PC-3 (cell line): ENCODE data around the gene ARMC5. TPM values are rescaled to one million over a fixed set of nuclear protein-coding genes. Genes with fewer than 3 reads are reported as not detected.

ENCODE experiments used
- ATAC-seq: fragments of 200-7000 bp; cut with Tn5 transposase; 2 replicates; pipeline ENCODE4 v1.9.1; 2020; ENCODE audit warnings: mild to moderate bottlenecking, moderate library complexity
- BruUV-seq: library from RNA; stranded (reverse); fragments of 400-500 nt; replicated peaks from 2 replicates; lab custom pipeline; 2021; lab: Mats Ljungman, UMichigan
- CTCF ChIA-PET: fragments of 300-600 bp; sonication (Branson Sonifier 250); formaldehyde crosslinking; loops from one replicate; lab custom pipeline; 2022; ENCODE audit warnings: antibody characterized with exemption; lab: Charles Lee
- POLR2A ChIA-PET: fragments of 300-600 bp; sonication (Branson Sonifier 250); formaldehyde crosslinking; loops from one replicate; lab custom pipeline; 2022; ENCODE audit warnings: antibody characterized with exemption; ENCODE audit not compliant: unreplicated experiment; lab: Charles Lee
- DNase-seq: peaks from one replicate; pipeline ENCODE4 v3.0.0-alpha.2; 2015
- H2AFZ ChIP-seq: fragments of 300-600 bp; sonication (generic); 2 replicates; pipeline ENCODE4 v1.6.0; 2016; ENCODE audit warnings: antibody characterized with exemption, low read length
- H3F3A ChIP-seq: fragments of 300-600 bp; sonication (generic); one replicate; pipeline ENCODE4 v1.6.0; 2017; ENCODE audit warnings: antibody characterized with exemption, low read length, control low read depth, mild to moderate bottlenecking; ENCODE audit not compliant: unreplicated experiment
- H3K27ac ChIP-seq: fragments of 300-600 bp; sonication (generic); 2 replicates; pipeline ENCODE4 v1.5.1; 2016; ENCODE audit warnings: mild to moderate bottlenecking, low read length
- H3K27me3 ChIP-seq: fragments of 300-600 bp; sonication (generic); 2 replicates; pipeline ENCODE4 v1.6.1; 2016; ENCODE audit warnings: low read length, mixed read lengths
- H3K36me3 ChIP-seq: fragments of 300-600 bp; sonication (generic); 2 replicates; pipeline ENCODE4 v1.6.1; 2016; ENCODE audit warnings: low read depth, mixed run types, low read length, mixed read lengths
- H3K4me1 ChIP-seq: fragments of 300-600 bp; sonication (generic); 2 replicates; pipeline ENCODE4 v1.5.1; 2016; ENCODE audit warnings: low read length; ENCODE audit not compliant: insufficient read depth
- H3K4me2 ChIP-seq: fragments of 300-600 bp; sonication (generic); 2 replicates; pipeline ENCODE4 v1.6.0; 2016; ENCODE audit warnings: low read length
- H3K4me3 ChIP-seq: fragments of 300-600 bp; sonication (generic); 2 replicates; pipeline ENCODE4 v1.5.1; 2016; ENCODE audit warnings: mild to moderate bottlenecking, low read length, mixed read lengths
- H3K79me2 ChIP-seq: fragments of 300-600 bp; sonication (generic); 2 replicates; pipeline ENCODE4 v1.6.1; 2017; ENCODE audit warnings: low read length, mixed read lengths
- H3K9ac ChIP-seq: fragments of 300-600 bp; sonication (generic); 2 replicates; pipeline ENCODE4 v1.6.0; 2016; ENCODE audit warnings: mild to moderate bottlenecking, low read length
- H3K9me2 ChIP-seq: fragments of 300-600 bp; sonication (generic); replicated peaks from 2 replicates; pipeline ENCODE4 v1.6.1; 2016; ENCODE audit warnings: mixed run types, low read length, mixed read lengths
- H3K9me3 ChIP-seq: fragments of 300-600 bp; sonication (generic); 2 replicates; pipeline ENCODE4 v1.6.1; 2016; ENCODE audit warnings: low read length, mixed read lengths
- H4K20me1 ChIP-seq: fragments of 300-600 bp; sonication (generic); 2 replicates; pipeline ENCODE4 v1.6.1; 2016; ENCODE audit warnings: low read length, mixed read lengths
- EZH2 ChIP-seq: fragments of 300-600 bp; sonication (generic); IDR thresholded peaks from one replicate; pipeline ENCODE4 v1.6.1; 2017; ENCODE audit warnings: antibody characterized with exemption, mild to moderate bottlenecking, low read length; ENCODE audit not compliant: unreplicated experiment
- EZH2phosphoT487 ChIP-seq: fragments of 300-600 bp; sonication (generic); IDR thresholded peaks from 2 replicates; pipeline ENCODE4 v1.6.1; 2018; ENCODE audit warnings: mild to moderate bottlenecking, antibody characterized with exemption, low read length, borderline replicate concordance
- intact Hi-C: fragments of 100-400 bp; cut with micrococcal nuclease; formaldehyde crosslinking; loops from 2 replicates; pipeline ENCODE4 v1.9.0; 2023
- total RNA-seq: library from RNA; depleted of rRNA; stranded (reverse); fragments of >200 nt; gene quantifications from 2 replicates; pipeline ENCODE4 v1.2.3, GENCODE V29; 2014
- TF ChIP-seq, protein P1 (sequence below): fragments of 300-600 bp; sonication (generic); conservative IDR thresholded peaks from 2 replicates; pipeline ENCODE4 v1.5.1; 2017; ENCODE audit warnings: antibody characterized with exemption, low read depth, mild to moderate bottlenecking, low read length

ARMC5 gene
- total RNA-seq, 1 experiment from 2014 or later, result 5.8 TPM

DNA sequence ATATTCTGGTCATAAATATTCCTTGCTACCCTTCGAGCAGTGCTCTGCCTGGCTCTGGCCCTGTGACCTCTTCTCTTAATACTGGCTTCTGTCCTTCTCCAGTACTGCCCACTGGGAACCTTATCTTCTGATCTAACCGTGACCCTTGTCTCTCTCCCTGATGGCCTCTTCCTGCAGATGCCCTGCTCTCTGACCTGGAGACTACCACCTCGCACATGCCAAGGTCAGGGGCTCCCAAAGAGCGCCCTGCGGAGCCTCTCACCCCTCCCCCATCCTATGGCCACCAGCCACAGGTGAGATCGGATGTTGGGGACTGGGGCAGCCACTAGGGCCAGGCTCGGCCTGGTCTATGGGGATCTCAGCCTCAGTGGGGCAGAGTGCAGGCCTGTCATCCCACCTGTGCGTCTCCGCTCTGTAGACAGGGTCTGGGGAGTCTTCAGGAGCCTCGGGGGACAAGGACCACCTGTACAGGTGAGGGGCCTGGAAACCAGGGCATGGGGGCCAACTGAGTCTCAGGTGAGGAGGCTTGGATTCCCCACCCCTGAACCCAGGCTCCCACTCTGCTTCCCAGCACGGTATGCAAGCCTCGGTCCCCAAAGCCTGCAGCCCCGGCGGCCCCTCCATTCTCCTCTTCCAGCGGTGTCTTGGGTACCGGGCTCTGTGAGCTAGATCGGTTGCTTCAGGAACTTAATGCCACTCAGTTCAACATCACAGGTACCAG is 14.1 kb downstream of the ARMC5 start:
- no peaks in the 10 kb centered on the region for H3F3A ChIP-seq
- intact Hi-C loops, result no loop called here
- no peak for ATAC-seq
- no peaks in the 10 kb centered on the region for H3K27me3 ChIP-seq
- H3K4me2 ChIP-seq, result no peak overlapping the region
- no peak overlapping the region for H3K9ac ChIP-seq
- H3K9me2 ChIP-seq, result no peaks in the 10 kb centered on the region
- DNase-seq, result no peak
- no peaks in the 10 kb centered on the region for H4K20me1 ChIP-seq
- TF ChIP-seq, protein P1, sequence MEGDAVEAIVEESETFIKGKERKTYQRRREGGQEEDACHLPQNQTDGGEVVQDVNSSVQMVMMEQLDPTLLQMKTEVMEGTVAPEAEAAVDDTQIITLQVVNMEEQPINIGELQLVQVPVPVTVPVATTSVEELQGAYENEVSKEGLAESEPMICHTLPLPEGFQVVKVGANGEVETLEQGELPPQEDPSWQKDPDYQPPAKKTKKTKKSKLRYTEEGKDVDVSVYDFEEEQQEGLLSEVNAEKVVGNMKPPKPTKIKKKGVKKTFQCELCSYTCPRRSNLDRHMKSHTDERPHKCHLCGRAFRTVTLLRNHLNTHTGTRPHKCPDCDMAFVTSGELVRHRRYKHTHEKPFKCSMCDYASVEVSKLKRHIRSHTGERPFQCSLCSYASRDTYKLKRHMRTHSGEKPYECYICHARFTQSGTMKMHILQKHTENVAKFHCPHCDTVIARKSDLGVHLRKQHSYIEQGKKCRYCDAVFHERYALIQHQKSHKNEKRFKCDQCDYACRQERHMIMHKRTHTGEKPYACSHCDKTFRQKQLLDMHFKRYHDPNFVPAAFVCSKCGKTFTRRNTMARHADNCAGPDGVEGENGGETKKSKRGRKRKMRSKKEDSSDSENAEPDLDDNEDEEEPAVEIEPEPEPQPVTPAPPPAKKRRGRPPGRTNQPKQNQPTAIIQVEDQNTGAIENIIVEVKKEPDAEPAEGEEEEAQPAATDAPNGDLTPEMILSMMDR, result no peak
- no peak for TF ChIP-seq EZH2
- TF ChIP-seq EZH2phosphoT487, result no peak
- CTCF ChIA-PET, result no interaction called here
- no TSS peak for BruUV-seq
- no peak overlapping the region for H3K4me3 ChIP-seq
- H3K79me2 ChIP-seq, result no peaks in the 10 kb centered on the region
- POLR2A ChIA-PET, result no interaction called here
- no peaks in the 10 kb centered on the region; the same call in 1 of the 2 replicates for H3K4me1 ChIP-seq
- H2AFZ ChIP-seq, result no peak overlapping the region
- no peaks in the 10 kb centered on the region for H3K36me3 ChIP-seq
- no peak overlapping the region for H3K27ac ChIP-seq
- H3K9me3 ChIP-seq, result no peaks in the 10 kb centered on the region

DNA sequence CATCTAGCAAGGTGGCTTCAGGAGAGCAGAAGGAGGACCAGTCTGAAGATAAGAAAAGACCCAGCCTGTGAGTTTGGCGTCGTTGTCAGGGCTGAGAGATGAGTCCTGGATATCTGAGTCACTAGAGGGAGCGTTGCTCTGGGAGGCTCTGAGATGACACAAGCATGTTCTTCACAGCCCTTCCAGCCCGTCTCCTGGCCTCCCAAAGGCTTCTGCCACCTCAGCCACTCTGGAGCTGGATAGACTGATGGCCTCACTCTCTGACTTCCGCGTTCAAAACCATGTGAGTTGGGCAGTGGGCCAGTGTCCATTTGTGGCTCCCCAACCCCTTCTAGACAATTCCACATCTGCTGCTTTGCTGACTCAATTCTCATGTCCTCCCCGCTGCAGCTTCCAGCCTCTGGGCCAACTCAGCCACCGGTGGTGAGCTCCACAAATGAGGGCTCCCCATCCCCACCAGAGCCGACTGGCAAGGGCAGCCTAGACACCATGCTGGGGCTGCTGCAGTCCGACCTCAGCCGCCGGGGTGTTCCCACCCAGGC is 14.9 kb downstream of the ARMC5 start:
- H3K4me2 ChIP-seq, result no peak overlapping the region
- H3K9me3 ChIP-seq, result no peaks in the 10 kb centered on the region
- no peak overlapping the region for H3K4me3 ChIP-seq
- CTCF ChIA-PET, result no interaction called here
- no peaks in the 10 kb centered on the region; the same call in 1 of the 2 replicates for H3K4me1 ChIP-seq
- H3K79me2 ChIP-seq, result no peaks in the 10 kb centered on the region
- no peak for DNase-seq
- no peaks in the 10 kb centered on the region for H4K20me1 ChIP-seq
- no peak overlapping the region for H3K9ac ChIP-seq
- no peaks in the 10 kb centered on the region for H3F3A ChIP-seq
- no peak for TF ChIP-seq EZH2phosphoT487
- TF ChIP-seq EZH2, result no peak
- TF ChIP-seq, protein P1, result no peak
- no TSS peak for BruUV-seq
- intact Hi-C loops, result no loop called here
- POLR2A ChIA-PET, result no interaction called here
- H3K9me2 ChIP-seq, result no peaks in the 10 kb centered on the region
- H3K27me3 ChIP-seq, result no peaks in the 10 kb centered on the region
- no peak overlapping the region for H2AFZ ChIP-seq
- H3K36me3 ChIP-seq, result no peaks in the 10 kb centered on the region
- no peak overlapping the region for H3K27ac ChIP-seq
- no peak for ATAC-seq
